Testis (tissue), 3 donors: ENCODE results near the gene ZNF319. TPM values are rescaled to one million over a fixed set of nuclear protein-coding genes. Genes with fewer than 3 reads are reported as not detected.

Experiments
- DNase-seq: peaks from one replicate; pipeline ENCODE4 v3.0.0-alpha.2; 2019
- H3K27ac ChIP-seq, 2 donors: fragments of 200-600 bp; sonication (generic); one replicate each; pipeline ENCODE4 v1.5.1; 2019
- H3K27me3 ChIP-seq: fragments of 200-600 bp; sonication (generic); one replicate; pipeline ENCODE4 v1.5.1; 2019
- H3K36me3 ChIP-seq: fragments of 200-600 bp; sonication (generic); one replicate; pipeline ENCODE4 v1.5.1; 2017; ENCODE audit warnings: low read depth; ENCODE audit errors: missing control alignments
- H3K4me1 ChIP-seq: fragments of 200-600 bp; sonication (generic); one replicate; pipeline ENCODE4 v1.5.1; 2019
- H3K4me3 ChIP-seq, 2 donors: fragments of 200-600 bp; sonication (generic); one replicate each; pipeline ENCODE4 v1.5.1; 2017 to 2019
- H3K9me3 ChIP-seq: fragments of 200-600 bp; sonication (generic); one replicate; pipeline ENCODE4 v1.5.1; 2017
- CTCF ChIP-seq, 3 experiments: fragments of 450-650 bp in 2 of 3; fragments of 200-600 bp in 1 of 3; sonication (generic) in 1 of 3; IDR thresholded peaks; one replicate each; pipeline ENCODE4 v1.5.1; 2016 to 2019; ENCODE audit warnings: antibody characterized with exemption in 3 of 3, mild to moderate bottlenecking in 2 of 3, moderate library complexity in 1 of 3
- POLR2A ChIP-seq: fragments of 450-650 bp; IDR thresholded peaks from one replicate; pipeline ENCODE4 v1.6.1; 2017; ENCODE audit warnings: antibody characterized with exemption, mild to moderate bottlenecking, moderate library complexity
- WGBS, 2 donors: methylation state at CpG; one replicate each; pipeline ENCODE4 v1.1.5; 2018; 5-methylcytosine and 5-hydroxymethylcytosine counted together
- intact Hi-C: fragments of 100-400 bp; cut with DNase I; formaldehyde crosslinking; loops from one replicate; pipeline ENCODE4 v1.15.1; 2023; ENCODE audit warnings: low total_unique reads
- polyA plus RNA-seq: library from polyadenylated mRNA; stranded (reverse); fragments of 350-450 nt; fragmentation: Illumina TruSeq; extraction: RNeasy Lipid Tissue Mini Kit (QIAGEN cat#74804); gene quantifications from one replicate; pipeline ENCODE4 v1.2.3, GENCODE V29; 2014; ENCODE audit warnings: low read depth, low replicate concordance; ENCODE audit not compliant: insufficient read depth
- total RNA-seq, 2 donors: library from RNA; depleted of rRNA; stranded (reverse); fragments of >200 nt; gene quantifications; one replicate each; pipeline ENCODE4 v1.2.3, GENCODE V29; 2016

The ZNF319 gene
- total and polyA plus RNA-seq, 3 donors from 2014 or later, result 10.4 to 12.1 (median 11.2) TPM

DNA sequence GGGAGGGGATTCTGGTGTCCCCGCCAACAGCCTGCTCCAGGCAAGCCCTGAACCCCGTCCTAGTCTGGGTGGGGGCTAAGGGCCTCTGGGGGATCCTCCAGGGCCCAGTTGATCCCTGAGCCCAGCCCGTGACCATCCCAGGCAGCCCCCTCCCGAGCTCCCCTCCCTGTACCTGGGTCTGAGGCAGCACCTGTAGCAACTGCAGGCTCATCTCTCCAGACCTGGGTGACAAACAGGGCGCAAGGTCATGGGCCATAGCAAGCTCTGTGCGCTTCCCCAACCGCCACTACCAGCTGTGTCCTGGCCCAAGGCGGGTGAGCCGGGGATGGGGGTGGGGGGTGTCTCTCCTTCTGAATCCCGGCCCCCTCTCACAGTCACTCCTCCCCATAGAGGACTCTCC, 40.2 kb downstream of the ZNF319 start:
- H3K4me3 ChIP-seq, result no peak overlapping the region
- H3K4me1 ChIP-seq, result peaks cover 7% of the 10 kb centered on the region
- TF ChIP-seq POLR2A (no peak), CTCF (IDR thresholded peaks at IDR 0.05) (no peak)
- intact Hi-C loops, result no loop called here
- no peak overlapping the region for H3K27ac ChIP-seq
- no peaks in the 10 kb centered on the region for H3K9me3 ChIP-seq
- DNase-seq, result no peak
- no peaks in the 10 kb centered on the region for H3K36me3 ChIP-seq
- WGBS, 2 donors, result 87% methylated on average over 10 of the region's 10 CpGs; no CpG with 5 or more reads in 1 of the 2 donors
- no peaks in the 10 kb centered on the region for H3K27me3 ChIP-seq

GRCh38 chr16:57959804-57960203, 40.7 kb downstream of the ZNF319 start:
- Histone ChIP-seq H3K36me3 (no peaks in the 10 kb centered on the region), H3K27ac (no peak overlapping the region), H3K9me3 (no peaks in the 10 kb centered on the region), H3K4me3 (no peak overlapping the region), H3K4me1 (peaks cover 7% of the 10 kb centered on the region), H3K27me3 (no peaks in the 10 kb centered on the region)
- DNase-seq, result no peak
- TF ChIP-seq POLR2A, result no peak
- TF ChIP-seq CTCF (IDR thresholded peaks at IDR 0.05), result no peak
- intact Hi-C loops, result no loop called here
- 88 to 93% methylated on average over 10 to 11 of the region's 11 CpGs for WGBS, 2 donors

GRCh38 chr16:57959121-57959520, 41.4 kb downstream of the ZNF319 start:
- DNase-seq, result no peak
- no peak overlapping the region for H3K4me3 ChIP-seq
- no peaks in the 10 kb centered on the region for H3K36me3 ChIP-seq
- intact Hi-C loops, result no loop called here
- no peaks in the 10 kb centered on the region for H3K27me3 ChIP-seq
- no peaks in the 10 kb centered on the region for H3K9me3 ChIP-seq
- H3K27ac ChIP-seq, result no peak overlapping the region
- 87 to 88% methylated on average over 8 of the region's 8 CpGs for WGBS, 2 donors
- no peak for TF ChIP-seq CTCF (IDR thresholded peaks at IDR 0.05)
- TF ChIP-seq POLR2A, result no peak
- peaks cover 7% of the 10 kb centered on the region for H3K4me1 ChIP-seq

GRCh38 chr16:57958544-57958943, 41.9 kb downstream of the ZNF319 start:
- TF ChIP-seq POLR2A, result no peak
- no peak for TF ChIP-seq CTCF (IDR thresholded peaks at IDR 0.05)

GRCh38 chr16:57957673-57958392, 42.6 kb downstream of the ZNF319 start:
- Histone ChIP-seq H3K4me1 (peaks cover 7% of the 10 kb centered on the region), H3K4me3 (no peak overlapping the region), H3K9me3 (no peaks in the 10 kb centered on the region), H3K27me3 (no peaks in the 10 kb centered on the region), H3K36me3 (no peaks in the 10 kb centered on the region), H3K27ac (no peak overlapping the region)
- whole genome bisulfite sequencing, 2 donors, result 84 to 87% methylated on average over 5 to 8 of the region's 8 CpGs
- DNase-seq, result no peak
- TF ChIP-seq CTCF (IDR thresholded peaks at IDR 0.05) (no peak), POLR2A (no peak)
- intact Hi-C loops, result no loop called here

More at GRCh38 chr16:57958544-57958943, 41.9 kb downstream of the ZNF319 start:
- intact Hi-C loops, result no loop called here
- Histone ChIP-seq H3K9me3 (no peaks in the 10 kb centered on the region), H3K27me3 (no peaks in the 10 kb centered on the region), H3K27ac (no peak overlapping the region), H3K4me1 (peaks cover 7% of the 10 kb centered on the region), H3K36me3 (no peaks in the 10 kb centered on the region), H3K4me3 (no peak overlapping the region)
- WGBS, 2 donors, result 75 to 85% methylated on average over 6 of the region's 6 CpGs
- DNase-seq, result no peak
